MG63 (cell line): ENCODE data around the gene EMB. TPM values are rescaled to one million over a fixed set of nuclear protein-coding genes. Genes with fewer than 3 reads are reported as not detected.
"Not testable (repeated sequence)": the region's sequence is repeated elsewhere in the genome, so short reads cannot be mapped to it uniquely, and the experiment has no call there.

ENCODE experiments used
- DNase-seq: peaks from one replicate; pipeline ENCODE4 v3.0.0-alpha.2; 2020
- H3K27me3 ChIP-seq: fragments of 250-450 bp; sonication (Bioruptor Pico); 2 replicates; pipeline ENCODE4 v1.5.1; 2020; ENCODE audit warnings: mild to moderate bottlenecking, moderate library complexity
- H3K36me3 ChIP-seq: fragments of 250-450 bp; sonication (Bioruptor Pico); 2 replicates; pipeline ENCODE4 v1.5.1; 2020; ENCODE audit warnings: mild to moderate bottlenecking, moderate library complexity
- H3K4me3 ChIP-seq: fragments of 250-450 bp; sonication (Bioruptor Pico); 2 replicates; pipeline ENCODE4 v1.5.1; 2020; ENCODE audit warnings: mild to moderate bottlenecking, moderate library complexity
- H3K9me3 ChIP-seq: fragments of 250-450 bp; sonication (Bioruptor Pico); 2 replicates; pipeline ENCODE4 v1.5.1; 2020; ENCODE audit warnings: mild to moderate bottlenecking, moderate library complexity
- total RNA-seq: library from RNA; depleted of rRNA; stranded (reverse); fragments of >200 nt; shearing (Covaris generic); gene quantifications from 2 replicates; pipeline ENCODE4 v1.2.3, GENCODE V29; 2014; ENCODE audit warnings: low replicate concordance; rRNA removed

EMB gene
- total RNA-seq, 1 experiment from 2014 or later: 5.8 TPM

- no peak for DNase-seq
These were observed 75.4 kb downstream of the EMB start for GRCh38 chr5:50365426-50366251.

GRCh38 chr5:50364535-50365309 is 76.4 kb downstream of the EMB start:
- not testable (repeated sequence) for DNase-seq, H3K4me3 ChIP-seq, H3K27me3 ChIP-seq, H3K36me3 ChIP-seq, H3K9me3 ChIP-seq

More at GRCh38 chr5:50365426-50366251, 75.4 kb downstream of the EMB start:
- no peaks in the 10 kb centered on the region for H3K36me3 ChIP-seq
- no peaks in the 10 kb centered on the region for H3K9me3 ChIP-seq
- no peak overlapping the region for H3K4me3 ChIP-seq
- no peaks in the 10 kb centered on the region for H3K27me3 ChIP-seq

DNA sequence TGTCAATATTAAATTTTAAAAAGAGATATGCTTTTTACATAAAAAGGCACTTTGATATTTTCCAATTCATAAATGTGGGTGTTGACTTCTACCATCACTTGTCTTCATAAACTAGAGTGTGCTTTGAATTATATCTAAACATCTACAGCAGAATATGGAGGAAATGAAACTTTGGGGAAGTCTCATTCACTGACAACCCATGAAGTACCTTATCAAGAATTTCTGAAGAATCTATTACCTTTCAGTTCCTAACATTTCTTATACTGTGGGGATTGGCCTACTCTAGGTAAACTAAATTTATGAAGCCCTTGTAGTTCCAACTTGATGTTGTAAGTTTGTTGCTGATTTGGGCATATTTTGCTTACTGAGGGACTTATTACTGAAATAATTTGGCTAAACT is 81.9 kb downstream of the EMB start:
- Histone ChIP-seq H3K9me3 (no peaks in the 10 kb centered on the region), H3K27me3 (no peaks in the 10 kb centered on the region), H3K36me3 (no peaks in the 10 kb centered on the region), H3K4me3 (no peak overlapping the region)
- DNase-seq: no peak

DNA sequence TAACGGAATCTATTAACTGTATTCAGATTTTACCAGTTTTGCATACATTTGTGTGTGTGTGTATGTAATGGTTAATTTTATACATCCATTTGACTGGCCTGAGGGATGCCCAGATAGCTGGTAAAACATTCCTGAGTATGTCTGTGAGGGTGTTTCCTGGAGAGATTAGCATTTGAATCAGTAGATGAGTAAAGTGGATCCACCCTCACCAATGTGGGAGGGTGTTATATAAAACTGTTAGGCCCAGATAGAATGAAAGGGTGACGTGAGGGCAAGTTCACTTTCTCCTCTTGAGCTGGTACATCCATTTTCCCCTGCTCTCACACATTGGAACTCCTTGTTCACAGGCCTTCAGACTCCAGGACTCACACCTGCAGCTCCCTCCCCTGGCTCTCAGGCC is 88.7 kb downstream of the EMB start:
- H3K9me3 ChIP-seq: no peaks in the 10 kb centered on the region

More for the DNA sequence above, 88.7 kb downstream of the EMB start:
- no peaks in the 10 kb centered on the region for H3K36me3 ChIP-seq
- no peaks in the 10 kb centered on the region for H3K27me3 ChIP-seq
- H3K4me3 ChIP-seq: no peak overlapping the region
- no peak for DNase-seq

Other genes starting within 250 kb of the EMB start
- 0.25 and 0.66 TPM in 2 replicates for gene PARP8, start 225.3 kb upstream of the EMB start, total RNA-seq